ENCODE results near the gene CLIC5.

DNA sequence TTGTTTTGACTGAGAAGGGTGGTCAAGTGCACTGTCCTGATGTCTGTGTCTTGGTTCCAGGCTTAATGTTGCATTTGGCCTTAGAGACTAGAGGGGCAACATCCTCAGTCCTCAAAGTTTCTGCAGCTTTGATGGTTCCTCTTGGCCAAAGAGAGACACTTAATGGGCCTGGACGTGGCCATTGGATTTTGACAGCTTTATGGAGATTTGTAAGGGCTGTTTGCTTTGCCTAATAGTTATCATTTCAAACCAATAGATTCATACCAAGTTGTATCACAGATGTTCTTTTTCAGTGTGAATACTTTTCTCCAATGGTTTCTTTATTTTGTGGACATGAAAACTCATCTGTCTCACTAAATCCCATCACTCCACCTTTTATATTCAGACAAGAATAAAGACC lies 45.8 kb upstream of the CLIC5 start:
- TF ChIP-seq, protein P1, sequence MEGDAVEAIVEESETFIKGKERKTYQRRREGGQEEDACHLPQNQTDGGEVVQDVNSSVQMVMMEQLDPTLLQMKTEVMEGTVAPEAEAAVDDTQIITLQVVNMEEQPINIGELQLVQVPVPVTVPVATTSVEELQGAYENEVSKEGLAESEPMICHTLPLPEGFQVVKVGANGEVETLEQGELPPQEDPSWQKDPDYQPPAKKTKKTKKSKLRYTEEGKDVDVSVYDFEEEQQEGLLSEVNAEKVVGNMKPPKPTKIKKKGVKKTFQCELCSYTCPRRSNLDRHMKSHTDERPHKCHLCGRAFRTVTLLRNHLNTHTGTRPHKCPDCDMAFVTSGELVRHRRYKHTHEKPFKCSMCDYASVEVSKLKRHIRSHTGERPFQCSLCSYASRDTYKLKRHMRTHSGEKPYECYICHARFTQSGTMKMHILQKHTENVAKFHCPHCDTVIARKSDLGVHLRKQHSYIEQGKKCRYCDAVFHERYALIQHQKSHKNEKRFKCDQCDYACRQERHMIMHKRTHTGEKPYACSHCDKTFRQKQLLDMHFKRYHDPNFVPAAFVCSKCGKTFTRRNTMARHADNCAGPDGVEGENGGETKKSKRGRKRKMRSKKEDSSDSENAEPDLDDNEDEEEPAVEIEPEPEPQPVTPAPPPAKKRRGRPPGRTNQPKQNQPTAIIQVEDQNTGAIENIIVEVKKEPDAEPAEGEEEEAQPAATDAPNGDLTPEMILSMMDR (conservative IDR thresholded peaks at IDR 0.05; ENCODE audit: low read length): no peak
- no peak for TF ChIP-seq EZH2phosphoT487 (IDR thresholded peaks at IDR 0.05; ENCODE audit: borderline replicate concordance, low read depth, low read length)
